Epithelial cell of esophagus (primary cell): Measurements from ENCODE around the gene SCPEP1.

Source experiments
- DNase-seq: peaks from one replicate; pipeline ENCODE4 v3.0.0; 2010; ENCODE audit warnings: low read depth
- H3K4me3 ChIP-seq: 2 replicates; pipeline ENCODE4 v1.5.1; 2011; ENCODE audit warnings: mild to moderate bottlenecking, low read length, control low read depth
- CTCF ChIP-seq: IDR thresholded peaks from 2 replicates; pipeline ENCODE4 v1.5.1; 2011; ENCODE audit warnings: low read depth, mild to moderate bottlenecking, low read length, control low read depth, inconsistent platforms; ENCODE audit not compliant: insufficient read depth; ENCODE audit errors: missing control alignments

SCPEP1 gene

GRCh38 chr17:56966338-56966737 lies 11.6 kb upstream of the SCPEP1 start:
- DNase-seq: peak; percentile 36
- no peak for TF ChIP-seq CTCF
- no peak overlapping the region for H3K4me3 ChIP-seq

DNA sequence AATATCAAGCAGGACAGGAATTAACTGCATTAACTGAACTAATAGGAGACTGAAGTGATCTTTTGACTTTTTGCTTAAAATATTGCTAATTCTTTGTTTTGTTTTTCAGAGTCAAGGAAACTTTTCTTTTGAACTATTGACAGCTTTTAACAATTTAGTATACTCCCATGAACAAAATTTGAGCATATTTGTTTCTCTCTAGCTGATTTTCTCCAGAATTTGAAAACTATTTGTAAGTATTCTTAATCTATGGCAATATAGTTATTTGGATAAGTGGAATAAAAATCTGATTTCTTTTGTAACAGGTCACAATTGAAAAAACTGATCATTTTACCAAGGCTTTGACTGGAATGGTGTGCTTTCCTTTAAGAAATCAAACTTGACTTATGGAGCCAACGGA lies 7.0 kb upstream of the SCPEP1 start:
- no peak overlapping the region for H3K4me3 ChIP-seq
- DNase-seq: no peak
- no peak for TF ChIP-seq CTCF

GRCh38 chr17:56972111-56972730 lies 5.7 kb upstream of the SCPEP1 start:
- TF ChIP-seq CTCF: no peak
- no peak overlapping the region for H3K4me3 ChIP-seq
- no peak for DNase-seq

GRCh38 chr17:56973520-56973919 lies 4.4 kb upstream of the SCPEP1 start:
- no peak for TF ChIP-seq CTCF
- peak; percentile 91 for DNase-seq

DNA sequence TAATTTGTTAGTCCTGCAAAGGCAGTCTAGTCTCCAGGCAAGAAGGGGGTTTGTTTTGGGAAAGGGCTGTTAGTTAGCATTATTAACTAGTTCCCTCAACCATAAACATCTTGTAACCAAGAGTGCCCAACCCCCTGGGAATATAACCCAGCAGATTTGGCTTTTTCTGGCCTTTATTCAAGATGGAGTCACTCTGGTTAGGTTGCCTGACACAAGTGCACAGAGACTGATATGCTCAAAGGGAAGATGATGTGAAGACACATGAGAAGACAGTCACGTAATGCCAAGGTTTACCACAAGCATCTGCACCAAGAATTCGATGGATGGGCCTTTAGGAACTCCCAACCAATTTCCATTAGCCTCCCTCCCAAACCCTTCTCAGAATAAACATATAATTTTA lies 3.9 kb upstream of the SCPEP1 start:
- no peak for DNase-seq
- TF ChIP-seq CTCF: no peak
- H3K4me3 ChIP-seq: no peak overlapping the region

More at GRCh38 chr17:56973520-56973919, 4.4 kb upstream of the SCPEP1 start:
- H3K4me3 ChIP-seq: no peak overlapping the region

DNA sequence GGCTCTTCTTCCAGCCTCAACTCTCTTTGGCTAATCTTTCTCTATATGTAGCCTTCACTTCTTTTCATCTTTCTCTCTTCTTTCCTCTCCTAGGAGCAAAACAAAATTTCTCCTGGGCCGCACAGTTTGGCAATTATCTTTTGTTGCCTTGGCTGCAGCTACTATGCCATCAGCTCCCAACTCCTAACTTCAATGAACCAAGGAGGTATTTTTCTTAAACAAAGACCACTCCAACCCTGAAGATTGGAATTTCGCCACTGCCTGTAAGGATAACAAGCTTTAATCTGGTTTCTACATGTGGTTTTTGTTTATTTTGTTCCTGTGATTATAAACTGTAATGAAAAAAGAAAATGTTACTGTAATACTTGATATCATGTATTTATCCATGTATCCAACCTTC lies 2.3 kb upstream of the SCPEP1 start:
- H3K4me3 ChIP-seq: no peak overlapping the region
- TF ChIP-seq CTCF: no peak
- no peak for DNase-seq

DNA sequence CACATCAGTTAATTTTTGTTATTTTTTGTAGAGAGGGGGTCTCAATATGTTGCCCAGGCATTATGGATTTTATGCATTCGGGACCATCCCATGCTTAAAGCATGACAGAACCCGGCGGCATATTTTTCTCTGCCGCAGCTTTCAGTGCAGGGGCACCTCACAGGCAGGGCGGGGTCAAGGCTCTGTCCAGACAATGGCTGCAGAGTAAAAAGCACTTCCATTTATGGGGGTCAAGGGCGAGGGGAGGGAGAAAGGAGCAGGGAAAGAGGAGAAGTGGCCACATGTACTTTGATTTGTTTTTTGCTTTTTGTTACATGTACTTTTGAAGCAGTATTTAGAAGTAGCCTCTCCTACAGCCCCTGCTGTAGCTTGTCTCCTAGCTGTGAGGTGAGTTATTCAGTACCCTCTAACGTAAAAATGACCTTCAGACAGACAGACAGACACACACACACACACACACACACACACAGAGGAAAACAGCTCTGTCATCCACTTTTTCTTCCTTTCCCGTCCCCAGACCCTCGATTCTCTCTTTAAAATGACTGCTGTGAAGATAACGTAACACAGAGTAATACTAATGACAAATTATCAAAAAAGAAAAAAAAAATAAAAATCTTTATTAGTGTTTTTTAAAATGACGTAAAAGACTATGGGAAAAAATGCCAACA lies 856 bp upstream of the SCPEP1 start:
- TF ChIP-seq CTCF: no peak
- peak overlapping the region; percentile 63 for H3K4me3 ChIP-seq
- no peak for DNase-seq
